ENCODE data around the gene IGFBP3. TPM values are rescaled to one million over a fixed set of nuclear protein-coding genes. Genes with fewer than 3 reads are reported as not detected.
A peak's percentile ranks its signal among the peaks of the same experiment; 100 is the strongest.

Gene IGFBP3
- total RNA-seq, 1 experiment from 2014 or later = 4.1 TPM

DNA sequence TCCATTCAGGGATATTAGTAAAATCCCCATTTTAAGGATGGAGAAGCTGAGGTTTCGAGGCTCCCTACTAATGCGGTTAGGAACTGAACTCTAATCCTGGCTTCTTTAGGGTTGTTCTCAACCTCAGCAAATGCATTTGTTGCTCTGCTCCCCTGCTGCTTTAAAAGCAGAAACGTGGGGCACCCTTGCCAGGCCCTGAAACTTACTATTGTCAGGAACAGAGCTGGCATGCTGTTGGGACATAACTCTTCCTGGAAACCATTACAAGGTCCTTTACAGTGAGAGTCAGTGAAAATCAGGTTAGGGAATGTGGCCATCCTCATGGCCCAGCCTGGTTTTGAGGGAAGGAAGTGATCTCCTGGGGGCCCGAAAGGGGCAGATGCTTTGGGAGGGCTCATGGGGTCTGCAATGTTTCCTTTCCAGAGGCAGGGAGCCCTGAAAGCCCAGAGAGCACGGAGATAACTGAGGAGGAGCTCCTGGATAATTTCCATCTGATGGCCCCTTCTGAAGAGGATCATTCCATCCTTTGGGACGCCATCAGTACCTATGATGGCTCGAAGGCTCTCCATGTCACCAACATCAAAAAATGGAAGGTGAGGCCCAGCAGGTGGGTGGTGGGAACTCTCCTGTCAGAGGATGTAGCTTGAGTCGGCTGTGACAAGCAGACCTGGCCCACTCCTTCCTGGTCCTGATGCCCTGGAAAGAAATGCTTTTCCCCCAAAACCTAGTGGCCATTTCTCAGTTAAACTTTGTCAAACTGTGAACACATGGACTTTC lies 30.8 kb downstream of the IGFBP3 start:
- Histone ChIP-seq H3K4me1 (ENCODE audit: control insufficient read depth in 1 of 2, insufficient read depth in 2 of 2, low read length in 2 of 2) (peaks cover 6 to 7% of the 10 kb centered on the region in 2 experiments), H3K9ac (ENCODE audit: low read length) (no peak overlapping the region), H3K4me2 (ENCODE audit: low read length) (no peak overlapping the region), H2AFZ (ENCODE audit: low read depth, low read length, poor library complexity, severe bottlenecking) (peak overlapping the region; percentile 55), H3K79me2 (ENCODE audit: insufficient read depth, low read length) (no peaks in the 10 kb centered on the region), H3K27ac (ENCODE audit: low read depth, low read length) (no peak overlapping the region), H3K36me3 (ENCODE audit: control insufficient read depth in 1 of 2, insufficient read depth in 2 of 2, low read length in 2 of 2) (no peaks in the 10 kb centered on the region), H3K27me3 (ENCODE audit: insufficient read depth, low read length) (no peaks in the 10 kb centered on the region), H3K9me3 (ENCODE audit: control insufficient read depth in 1 of 2, insufficient read depth in 1 of 2, low read depth in 1 of 2, low read length in 2 of 2) (no peaks in the 10 kb centered on the region), H4K20me1 (ENCODE audit: insufficient read depth) (no peaks in the 10 kb centered on the region), H3K9me2 (ENCODE audit: insufficient read depth) (no peaks in the 10 kb centered on the region), H3K4me3 (replicated peaks in 1 of 2; ENCODE audit: low read depth in 1 of 2, low read length in 2 of 2) (no peak overlapping the region)
- ChIA-PET POLR2A (no interaction called here), CTCF (interaction anchor here (0.7 to 1.0 kb wide), 3 partner anchors 18 to 1290 kb away, joined by 3 to 4 read pairs (median 3); no protein-coding TSS in a partner anchor), RAD21 (ENCODE audit: low non-redundant PET in 1 of 2, low total read pairs in 2 of 2, uncharacterized antibody in 2 of 2, unreplicated experiment in 2 of 2) (no interaction called here)
- ATAC-seq (no peak), DNase-seq (ENCODE audit: low read depth, low spot score) (no peak)
- intact Hi-C loops (cut with micrococcal nuclease) = loop anchor here (10.0 kb wide), 1 partner anchor 1284 kb away; no protein-coding TSS in a partner anchor
- BruUV-seq (replicated peaks) = no TSS peak
- no peak for TF ChIP-seq POLR2AphosphoS5 (IDR thresholded peaks at IDR 0.05; ENCODE audit: low read depth, low read length)
- TF ChIP-seq CEBPB (IDR thresholded peaks at IDR 0.05; ENCODE audit: low read depth) = no peak
- no peak for TF ChIP-seq CTCF (IDR thresholded peaks at IDR 0.05 in 2 of 3, conservative IDR thresholded peaks at IDR 0.05 in 1 of 3; ENCODE audit: borderline replicate concordance in 1 of 3, insufficient read depth in 1 of 3, low read depth in 2 of 3, low read length in 2 of 3)
- TF ChIP-seq FOSL1 (IDR thresholded peaks at IDR 0.05; ENCODE audit: low read depth) = no peak
- TF ChIP-seq MAX (IDR thresholded peaks at IDR 0.05) = no peak
- no peak for TF ChIP-seq POLR2A (IDR thresholded peaks at IDR 0.05; ENCODE audit: borderline replicate concordance, extremely low read depth, insufficient read depth, insufficient read length)
- no peak for TF ChIP-seq RAD21 (IDR thresholded peaks at IDR 0.05; ENCODE audit: low read depth)
- TF ChIP-seq ATF3 (IDR thresholded peaks at IDR 0.05) = no peak
- no peak for TF ChIP-seq ELF1 (IDR thresholded peaks at IDR 0.05; ENCODE audit: borderline replicate concordance, low read depth)
- no peak for TF ChIP-seq EZH2phosphoT487 (IDR thresholded peaks at IDR 0.05; ENCODE audit: borderline replicate concordance)
- no peak for TF ChIP-seq EGR1 (IDR thresholded peaks at IDR 0.05; ENCODE audit: low read depth)

Data from HCT116 (cell line).